Breast epithelium (tissue), 4 donors: Measurements from ENCODE around the gene SIRPG. TPM values are rescaled to one million over a fixed set of nuclear protein-coding genes. Genes with fewer than 3 reads are reported as not detected.

Experiments
- DNase-seq, 2 donors: peaks; one replicate each; pipeline ENCODE4 v3.0.0-alpha.2; 2019; ENCODE audit warnings: low spot score in 2 of 2
- H3K27ac ChIP-seq, 2 donors: fragments of 200-600 bp; sonication (generic) in 1 of 2; one replicate each; pipeline ENCODE4 v1.5.1; 2016 to 2019; ENCODE audit warnings: mild to moderate bottlenecking in 1 of 2
- H3K27me3 ChIP-seq, 2 donors: fragments of 200-600 bp; sonication (generic) in 1 of 2; one replicate each; pipeline versions ENCODE4 v1.5.1 to v1.6.0; 2017 to 2019; ENCODE audit warnings: control low read depth in 1 of 2, mild to moderate bottlenecking in 1 of 2
- H3K36me3 ChIP-seq: fragments of 200-600 bp; one replicate; pipeline ENCODE4 v1.5.1; 2019
- H3K4me1 ChIP-seq, 2 donors: fragments of 200-600 bp; sonication (generic); one replicate each; pipeline ENCODE4 v1.5.1; 2016 to 2019; ENCODE audit warnings: control low read depth in 1 of 2
- H3K4me3 ChIP-seq, 3 donors: fragments of 200-600 bp; sonication (generic); 1 replicate in 2 of 3; 2 replicates in 1 of 3; pipeline ENCODE4 v1.5.1; 2016 to 2019; ENCODE audit warnings: mild to moderate bottlenecking in 3 of 3, moderate library complexity in 2 of 3
- H3K9me3 ChIP-seq, 2 donors: fragments of 200-600 bp; sonication (generic) in 1 of 2; one replicate each; pipeline ENCODE4 v1.5.1; 2016 to 2019; ENCODE audit warnings: control low read depth in 1 of 2
- CTCF ChIP-seq, 3 donors: fragments of 450-650 bp; IDR thresholded peaks; one replicate each; pipeline ENCODE4 v1.5.1; 2016 to 2017; ENCODE audit warnings: antibody characterized with exemption in 3 of 3, mild to moderate bottlenecking in 3 of 3, moderate library complexity in 3 of 3
- POLR2A ChIP-seq: fragments of 450-650 bp; IDR thresholded peaks from one replicate; pipeline ENCODE4 v1.6.1; 2016; ENCODE audit warnings: antibody characterized with exemption, mild to moderate bottlenecking, moderate library complexity
- POLR2AphosphoS5 ChIP-seq, 3 donors: sonication (generic); formaldehyde crosslinking; IDR thresholded peaks; one replicate each; pipeline ENCODE4 v1.6.1; 2017; ENCODE audit warnings: antibody characterized with exemption in 3 of 3
- intact Hi-C: fragments of 100-400 bp; cut with DNase I; formaldehyde crosslinking; loops from one replicate; pipeline ENCODE4 v1.15.1; 2023; ENCODE audit warnings: low total_unique reads
- total RNA-seq, 3 donors: library from RNA; depleted of rRNA; stranded (reverse); fragments of >200 nt; gene quantifications; one replicate each; pipeline ENCODE4 v1.1.0, GENCODE V29; 2016

The SIRPG gene
- total RNA-seq, 3 donors from 2014 or later = not detected

DNA sequence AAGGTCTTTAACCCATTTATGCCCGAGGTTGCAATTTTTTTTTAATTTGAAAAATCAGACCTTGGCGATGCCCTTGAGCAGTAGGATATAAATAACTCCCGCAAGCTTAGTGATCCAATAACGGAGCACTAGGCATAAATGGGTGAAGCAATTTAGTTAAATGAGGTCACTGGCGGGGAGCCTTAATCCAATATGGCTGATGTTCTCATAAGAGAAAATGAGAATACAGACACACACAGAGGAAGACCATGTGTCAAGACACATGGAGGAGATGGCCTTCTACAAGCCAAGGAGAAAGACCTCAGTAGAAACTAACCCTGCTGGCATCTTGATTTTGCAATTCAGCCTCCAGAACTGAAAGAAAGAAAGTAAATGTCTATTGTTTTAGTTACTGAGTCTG, 735 bp downstream of the SIRPG start:
- DNase-seq = no peak
- no peak overlapping the region for H3K27ac ChIP-seq
- peaks cover 0 to 9% of the 10 kb centered on the region in 2 donors for H3K9me3 ChIP-seq
- no peaks in the 10 kb centered on the region for H3K36me3 ChIP-seq
- no peak for TF ChIP-seq POLR2A
- no peak for TF ChIP-seq POLR2AphosphoS5 (IDR thresholded peaks at IDR 0.05)
- no peak for TF ChIP-seq CTCF (IDR thresholded peaks at IDR 0.05)
- no peaks in the 10 kb centered on the region for H3K4me1 ChIP-seq
- peaks cover 0 to 10% of the 10 kb centered on the region in 2 donors for H3K27me3 ChIP-seq
- H3K4me3 ChIP-seq = no peak overlapping the region
- intact Hi-C loops = no loop called here

DNA sequence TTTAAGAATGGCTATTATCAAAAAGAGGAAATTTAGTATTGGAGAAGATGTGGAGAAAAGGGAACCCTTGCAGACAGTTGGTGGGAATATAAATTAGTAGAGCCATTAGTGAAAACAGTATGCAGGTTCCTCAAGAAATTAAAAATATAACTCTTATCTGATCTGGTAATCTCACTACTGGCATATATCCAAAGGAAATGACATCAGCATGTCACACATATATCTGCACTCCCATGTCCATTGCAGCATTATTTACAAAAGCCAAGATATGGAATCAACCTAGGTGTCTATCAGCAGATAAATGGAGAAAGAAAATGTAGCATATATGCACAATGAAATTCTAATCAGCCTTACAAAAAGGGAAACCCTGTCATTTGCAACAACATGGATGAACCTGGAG, 2.6 kb downstream of the SIRPG start:
- peaks cover 0 to 10% of the 10 kb centered on the region in 2 donors for H3K27me3 ChIP-seq
- intact Hi-C loops = no loop called here
- no peaks in the 10 kb centered on the region for H3K36me3 ChIP-seq
- no peak overlapping the region for H3K4me3 ChIP-seq
- H3K9me3 ChIP-seq = peaks cover 0 to 9% of the 10 kb centered on the region in 2 donors
- DNase-seq = no peak
- no peaks in the 10 kb centered on the region for H3K4me1 ChIP-seq
- H3K27ac ChIP-seq = no peak overlapping the region
- TF ChIP-seq POLR2AphosphoS5 (IDR thresholded peaks at IDR 0.05) = no peak
- TF ChIP-seq CTCF (IDR thresholded peaks at IDR 0.05) = no peak
- no peak for TF ChIP-seq POLR2A

- TF ChIP-seq POLR2AphosphoS5 (IDR thresholded peaks at IDR 0.05) (no peak), POLR2A (no peak), CTCF (IDR thresholded peaks at IDR 0.05) (no peak)
- Histone ChIP-seq H3K9me3 (peaks cover 0 to 9% of the 10 kb centered on the region in 2 donors), H3K27me3 (peaks cover 0 to 3% of the 10 kb centered on the region in 2 donors), H3K4me3 (no peak overlapping the region), H3K4me1 (no peaks in the 10 kb centered on the region), H3K27ac (no peak overlapping the region), H3K36me3 (no peaks in the 10 kb centered on the region)
- no peak for DNase-seq
- intact Hi-C loops = no loop called here
These were observed 4.6 kb downstream of the SIRPG start for GRCh38 chr20:1652960-1653359.

DNA sequence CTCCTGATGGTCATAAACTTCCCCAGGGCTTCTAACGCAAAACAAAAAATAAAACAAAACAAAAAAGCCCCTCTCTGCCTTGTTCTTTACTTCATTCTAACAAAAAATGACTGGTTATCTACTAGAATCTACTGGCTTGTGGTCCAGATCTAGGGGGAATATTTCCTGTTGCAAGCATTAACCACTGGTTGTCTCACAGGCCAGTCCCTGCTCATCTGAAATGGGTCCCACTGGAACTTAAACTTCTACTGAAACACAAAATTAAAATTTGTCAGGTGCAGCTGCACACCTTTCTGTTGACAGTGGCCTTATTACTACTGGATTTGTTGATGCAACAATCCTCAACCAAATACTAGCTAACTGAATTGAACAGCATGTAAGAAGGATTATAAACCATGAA, 5.5 kb downstream of the SIRPG start:
- Histone ChIP-seq H3K9me3 (peaks cover 0 to 9% of the 10 kb centered on the region in 2 donors), H3K27ac (no peak overlapping the region), H3K4me1 (no peaks in the 10 kb centered on the region), H3K27me3 (no peaks in the 10 kb centered on the region), H3K4me3 (no peak overlapping the region), H3K36me3 (no peaks in the 10 kb centered on the region)
- DNase-seq = no peak
- TF ChIP-seq CTCF (IDR thresholded peaks at IDR 0.05) (no peak), POLR2AphosphoS5 (IDR thresholded peaks at IDR 0.05) (no peak), POLR2A (no peak)
- intact Hi-C loops = no loop called here

DNA sequence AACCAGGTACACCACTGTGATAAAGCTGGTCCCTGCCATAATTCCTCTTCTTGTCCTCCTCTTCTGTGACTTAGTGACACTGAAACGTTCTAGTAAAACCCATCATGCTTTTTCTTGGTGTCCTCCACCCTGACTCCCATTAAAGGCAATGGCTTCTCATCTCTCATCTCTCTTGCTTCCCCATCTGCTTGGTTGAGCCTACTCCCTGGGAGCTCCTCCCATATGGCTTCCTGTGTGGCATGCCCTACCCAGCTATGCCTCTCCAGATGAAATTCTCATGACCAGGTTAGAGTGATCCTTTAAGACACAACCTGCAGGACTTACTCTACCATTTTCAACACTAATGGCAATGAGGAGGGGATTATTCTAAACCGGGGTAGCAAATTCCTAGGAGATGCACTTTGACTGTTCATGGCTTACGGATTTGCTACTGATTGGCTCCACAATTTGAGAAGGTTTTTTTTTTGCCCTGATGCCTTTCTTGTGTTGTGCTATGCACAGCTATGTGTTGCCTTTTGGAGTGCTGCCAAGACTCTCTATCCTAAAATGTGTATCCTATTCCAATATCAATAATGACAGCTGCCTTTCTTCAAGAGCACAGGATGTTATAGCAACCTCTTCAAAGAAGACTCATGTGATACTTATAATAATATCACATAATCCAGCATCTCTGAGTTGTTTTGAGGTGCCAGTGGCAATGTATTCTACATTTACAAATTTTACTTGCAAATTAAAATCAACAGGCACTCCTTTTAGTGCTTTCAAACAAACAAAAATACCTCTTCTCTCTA, 6.1 kb downstream of the SIRPG start:
- TF ChIP-seq POLR2A = no peak
- no peak for TF ChIP-seq POLR2AphosphoS5 (IDR thresholded peaks at IDR 0.05)
- TF ChIP-seq CTCF (IDR thresholded peaks at IDR 0.05) = no peak
- H3K36me3 ChIP-seq = no peaks in the 10 kb centered on the region
- H3K4me1 ChIP-seq = no peaks in the 10 kb centered on the region
- no peak for DNase-seq
- H3K4me3 ChIP-seq = no peak overlapping the region
- H3K27ac ChIP-seq = no peak overlapping the region
- H3K27me3 ChIP-seq = no peaks in the 10 kb centered on the region
- peaks cover 0 to 9% of the 10 kb centered on the region in 2 donors for H3K9me3 ChIP-seq
- intact Hi-C loops = no loop called here
